Liver (tissue), 9 donors: ENCODE data around the gene CEACAM6. TPM values are rescaled to one million over a fixed set of nuclear protein-coding genes. Genes with fewer than 3 reads are reported as not detected.

Experiments
- DNase-seq: peaks from one replicate; pipeline ENCODE4 v3.0.0-alpha.2; 2017; ENCODE audit warnings: low spot score
- H3K27ac ChIP-seq, 2 donors: one replicate each; pipeline ENCODE4 v1.7.0; 2013; ENCODE audit warnings: inconsistent platforms in 2 of 2, low read length in 2 of 2, control low read depth in 1 of 2, low read depth in 1 of 2, mild to moderate bottlenecking in 1 of 2
- H3K27me3 ChIP-seq, 4 donors: one replicate each; pipeline versions ENCODE4 v1.6.1 to v1.7.0; 2013; ENCODE audit warnings: low read length in 3 of 4, inconsistent platforms in 1 of 4, mild to moderate bottlenecking in 1 of 4, moderate library complexity in 1 of 4; ENCODE audit not compliant: control insufficient read depth in 4 of 4, insufficient read depth in 4 of 4
- H3K36me3 ChIP-seq, 4 donors: one replicate each; pipeline versions ENCODE4 v1.6.1 to v1.7.0; 2013; ENCODE audit warnings: low read length in 3 of 4, mild to moderate bottlenecking in 3 of 4, low read depth in 1 of 4, moderate library complexity in 1 of 4; ENCODE audit not compliant: control insufficient read depth in 4 of 4, insufficient read depth in 3 of 4
- H3K4me1 ChIP-seq, 4 donors: one replicate each; pipeline versions ENCODE4 v1.6.1 to v1.7.0; 2013; ENCODE audit warnings: low read length in 3 of 4, mild to moderate bottlenecking in 3 of 4, moderate library complexity in 1 of 4; ENCODE audit not compliant: control insufficient read depth in 4 of 4, insufficient read depth in 4 of 4
- H3K4me3 ChIP-seq, 3 donors: one replicate each; pipeline versions ENCODE4 v1.6.1 to v1.7.0; 2013; ENCODE audit warnings: low read length in 3 of 3, control low read depth in 1 of 3, low read depth in 1 of 3, mild to moderate bottlenecking in 1 of 3
- H3K9ac ChIP-seq, 2 donors: one replicate each; pipeline ENCODE4 v1.7.0; 2013; ENCODE audit warnings: low read length in 2 of 2, mild to moderate bottlenecking in 2 of 2, moderate library complexity in 2 of 2, control low read depth in 1 of 2, low read depth in 1 of 2
- H3K9me3 ChIP-seq, 4 donors: one replicate each; pipeline versions ENCODE4 v1.6.1 to v1.7.0; 2013; ENCODE audit warnings: low read length in 3 of 4; ENCODE audit not compliant: control insufficient read depth in 4 of 4
- ATF3 ChIP-seq: IDR thresholded peaks from 2 replicates; pipeline ENCODE4 v1.6.1; 2016; ENCODE audit warnings: antibody characterized with exemption
- CTCF ChIP-seq: fragments of 150-350 bp; IDR thresholded peaks from 2 replicates; pipeline ENCODE4 v1.5.1; 2017; ENCODE audit warnings: improper control_type of control experiment, low read depth, low read length; ENCODE audit not compliant: missing input control
- EGR1 ChIP-seq, 2 donors: IDR thresholded peaks; 2 replicates each; pipeline ENCODE4 v1.6.1; 2016 to 2018; ENCODE audit warnings: antibody characterized with exemption in 2 of 2, low read depth in 2 of 2
- FOXA1 ChIP-seq: IDR thresholded peaks from 2 replicates; pipeline ENCODE4 v1.6.1; 2016; ENCODE audit warnings: antibody characterized with exemption
- FOXA2 ChIP-seq: IDR thresholded peaks from 2 replicates; pipeline ENCODE4 v1.6.1; 2016; ENCODE audit warnings: antibody characterized with exemption
- HNF4A ChIP-seq, 2 donors: conservative IDR thresholded peaks; 2 replicates each; pipeline ENCODE4 v1.6.1; 2016; ENCODE audit warnings: antibody characterized with exemption in 2 of 2, mild to moderate bottlenecking in 2 of 2
- HNF4G ChIP-seq: IDR thresholded peaks from 2 replicates; pipeline ENCODE4 v1.6.1; 2016; ENCODE audit warnings: antibody characterized with exemption
- JUND ChIP-seq, 2 donors: IDR thresholded peaks; 2 replicates each; pipeline ENCODE4 v1.6.1; 2016; ENCODE audit warnings: antibody characterized with exemption in 2 of 2
- NR2F2 ChIP-seq: IDR thresholded peaks from 2 replicates; pipeline ENCODE4 v1.6.1; 2016; ENCODE audit warnings: antibody characterized with exemption
- RAD21 ChIP-seq, 2 donors: IDR thresholded peaks; 2 replicates each; pipeline ENCODE4 v1.6.1; 2016; ENCODE audit warnings: antibody characterized with exemption in 2 of 2, mild to moderate bottlenecking in 2 of 2
- REST ChIP-seq: IDR thresholded peaks from 2 replicates; pipeline ENCODE4 v1.6.1; 2016; ENCODE audit warnings: antibody characterized with exemption, mild to moderate bottlenecking
- RXRA ChIP-seq, 2 donors: IDR thresholded peaks; 2 replicates each; pipeline ENCODE4 v1.6.1; 2017 to 2018; ENCODE audit warnings: antibody characterized with exemption in 2 of 2, mild to moderate bottlenecking in 1 of 2
- SP1 ChIP-seq: IDR thresholded peaks from 2 replicates; pipeline ENCODE4 v1.6.1; 2018; ENCODE audit warnings: antibody characterized with exemption, mild to moderate bottlenecking
- YY1 ChIP-seq: IDR thresholded peaks from 2 replicates; pipeline ENCODE4 v1.6.1; 2016; ENCODE audit warnings: antibody characterized with exemption, mild to moderate bottlenecking
- ZBTB33 ChIP-seq: IDR thresholded peaks from 2 replicates; pipeline ENCODE4 v1.6.1; 2016; ENCODE audit warnings: antibody characterized with exemption
- WGBS: extraction: QIAGEN DNeasy Blood & Tissue Kit; methylation state at CpG from one replicate; pipeline ENCODE4 v1.1.7; 2013; 5-methylcytosine and 5-hydroxymethylcytosine counted together
- polyA plus RNA-seq, 2 donors: library from polyadenylated mRNA; stranded (reverse) in 1 of 2; unstranded in 1 of 2; fragments of 200-250 nt in 1 of 2; fragments of >200 nt in 1 of 2; fragmentation: Nextera tagmentation in 1 of 2; extraction: Ambion mirVana in 1 of 2; gene quantifications; one replicate each; pipeline versions ENCODE4 v1.2.1 to v1.2.3, GENCODE V29; 2013 to 2015
- total RNA-seq, 2 donors: library from RNA; depleted of rRNA; stranded (reverse); fragments of >200 nt; gene quantifications; one replicate each; pipeline ENCODE4 v1.2.3, GENCODE V29; 2014
- donor health status: healthy.
- donor health status: healthy.
- donor health status: healthy.
- donor health status: healthy.
- donor health status: healthy.

Gene CEACAM6
- total and polyA plus RNA-seq, 4 donors = 0.08 to 2.4 (median 0.28) TPM; not detected in 1

GRCh38 chr19:41769608-41770007 lies 14.3 kb downstream of the CEACAM6 start:
- Histone ChIP-seq H3K27me3 (peaks cover 0 to 11% (median 0%) of the 10 kb centered on the region in 4 donors), H3K4me1 (no peaks in the 10 kb centered on the region), H3K4me3 (no peak overlapping the region), H3K27ac (no peak overlapping the region), H3K36me3 (no peaks in the 10 kb centered on the region), H3K9me3 (peaks cover 0 to 3% (median 0%) of the 10 kb centered on the region in 4 donors), H3K9ac (no peak overlapping the region)
- 82% methylated on average over 4 of the region's 4 CpGs for WGBS
- TF ChIP-seq NR2F2 (no peak), CTCF (no peak), EGR1 (IDR thresholded peaks at IDR 0.05; ENCODE audit: low read depth in 2 of 2) (no peak), HNF4A (conservative IDR thresholded peaks at IDR 0.05) (no peak), FOXA1 (no peak), FOXA2 (no peak), REST (no peak), RAD21 (IDR thresholded peaks at IDR 0.05) (no peak)
- DNase-seq = no peak

- Histone ChIP-seq H3K9ac (no peak overlapping the region), H3K4me3 (no peak overlapping the region), H3K4me1 (no peaks in the 10 kb centered on the region), H3K27ac (no peak overlapping the region), H3K9me3 (no peaks in the 10 kb centered on the region), H3K36me3 (no peaks in the 10 kb centered on the region), H3K27me3 (peaks cover 0 to 8% (median 0%) of the 10 kb centered on the region in 4 donors)
- no peak for DNase-seq
- 88% methylated on average over 2 of the region's 2 CpGs for WGBS
- no peak for TF ChIP-seq ZBTB33
These were observed 16.1 kb downstream of the CEACAM6 start for GRCh38 chr19:41771410-41771809.

- H3K9me3 ChIP-seq = no peaks in the 10 kb centered on the region
- DNase-seq = no peak
- no peak overlapping the region for H3K4me3 ChIP-seq
- no peaks in the 10 kb centered on the region for H3K36me3 ChIP-seq
- H3K27me3 ChIP-seq = peaks cover 0 to 8% (median 3%) of the 10 kb centered on the region in 4 donors
- WGBS = 51% methylated on average over 6 of the region's 6 CpGs
- no peaks in the 10 kb centered on the region for H3K4me1 ChIP-seq
- H3K9ac ChIP-seq = no peak overlapping the region
- no peak overlapping the region for H3K27ac ChIP-seq
- TF ChIP-seq NR2F2 (no peak), RXRA (IDR thresholded peaks at IDR 0.05) (no peak), ATF3 (no peak), RAD21 (IDR thresholded peaks at IDR 0.05) (no peak), JUND (IDR thresholded peaks at IDR 0.05) (no peak), YY1 (no peak), REST (no peak), ZBTB33 (no peak), HNF4A (conservative IDR thresholded peaks at IDR 0.05) (no peak), SP1 (no peak), HNF4G (no peak), FOXA2 (no peak)
These were observed 19.2 kb downstream of the CEACAM6 start for GRCh38 chr19:41774515-41774980.
